Neural cell (in vitro differentiated cells): ENCODE measurements around the gene PFKFB4.
"Not testable (repeated sequence)": the region's sequence is repeated elsewhere in the genome, so short reads cannot be mapped to it uniquely, and the experiment has no call there.

ENCODE experiments used
- EP300 ChIP-seq: fragments of 450-650 bp; conservative IDR thresholded peaks from 2 replicates; pipeline ENCODE4 v1.6.1; 2014; ENCODE audit warnings: antibody characterized with exemption, mild to moderate bottlenecking, moderate library complexity; ENCODE audit not compliant: poor library complexity, severe bottlenecking
- EZH2 ChIP-seq: fragments of 200-600, 300-800 bp; shearing (Covaris generic), sonication (generic); IDR thresholded peaks from 2 replicates; pipeline ENCODE4 v1.6.1; 2014; ENCODE audit warnings: antibody characterized with exemption, low read length, borderline replicate concordance, mild to moderate bottlenecking; ENCODE audit not compliant: insufficient read depth, poor library complexity, severe bottlenecking
- POLR2AphosphoS5 ChIP-seq: IDR thresholded peaks from 2 replicates; pipeline ENCODE4 v1.6.1; 2012
- TF ChIP-seq, protein P1 (sequence below): fragments of 450-650 bp; IDR thresholded peaks from 2 replicates; pipeline ENCODE4 v1.5.1; 2014; ENCODE audit warnings: antibody characterized with exemption, mild to moderate bottlenecking, moderate library complexity; ENCODE audit not compliant: poor library complexity, severe bottlenecking

DNA sequence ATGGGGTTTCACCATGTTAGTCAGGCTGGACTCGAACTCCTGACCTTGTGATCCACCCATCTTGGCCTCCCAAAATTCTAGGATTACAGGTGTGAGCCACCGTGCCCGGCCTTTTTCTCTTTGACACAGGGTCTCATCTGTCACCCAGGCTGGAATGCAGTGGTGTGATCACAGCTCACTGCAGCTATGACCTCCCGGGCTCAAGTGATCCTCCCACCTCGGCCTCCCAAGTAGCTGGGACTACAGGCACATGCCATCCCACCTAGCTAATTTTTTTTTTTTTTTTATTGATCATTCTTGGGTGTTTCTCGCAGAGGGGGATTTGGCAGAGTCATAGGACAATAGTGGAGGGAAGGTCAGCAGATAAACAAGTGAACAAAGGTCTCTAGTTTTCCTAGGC lies 73.8 kb downstream of the PFKFB4 start:
- TF ChIP-seq, protein P1, sequence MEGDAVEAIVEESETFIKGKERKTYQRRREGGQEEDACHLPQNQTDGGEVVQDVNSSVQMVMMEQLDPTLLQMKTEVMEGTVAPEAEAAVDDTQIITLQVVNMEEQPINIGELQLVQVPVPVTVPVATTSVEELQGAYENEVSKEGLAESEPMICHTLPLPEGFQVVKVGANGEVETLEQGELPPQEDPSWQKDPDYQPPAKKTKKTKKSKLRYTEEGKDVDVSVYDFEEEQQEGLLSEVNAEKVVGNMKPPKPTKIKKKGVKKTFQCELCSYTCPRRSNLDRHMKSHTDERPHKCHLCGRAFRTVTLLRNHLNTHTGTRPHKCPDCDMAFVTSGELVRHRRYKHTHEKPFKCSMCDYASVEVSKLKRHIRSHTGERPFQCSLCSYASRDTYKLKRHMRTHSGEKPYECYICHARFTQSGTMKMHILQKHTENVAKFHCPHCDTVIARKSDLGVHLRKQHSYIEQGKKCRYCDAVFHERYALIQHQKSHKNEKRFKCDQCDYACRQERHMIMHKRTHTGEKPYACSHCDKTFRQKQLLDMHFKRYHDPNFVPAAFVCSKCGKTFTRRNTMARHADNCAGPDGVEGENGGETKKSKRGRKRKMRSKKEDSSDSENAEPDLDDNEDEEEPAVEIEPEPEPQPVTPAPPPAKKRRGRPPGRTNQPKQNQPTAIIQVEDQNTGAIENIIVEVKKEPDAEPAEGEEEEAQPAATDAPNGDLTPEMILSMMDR, result not testable (repeated sequence)
- TF ChIP-seq EZH2, POLR2AphosphoS5, EP300: not testable (repeated sequence)
